GM21619 (cell line): ENCODE measurements around the gene SRL.
"Not testable (repeated sequence)": the region's sequence is repeated elsewhere in the genome, so short reads cannot be mapped to it uniquely, and the experiment has no call there.

Experiments
- ATAC-seq: cut with Tn5 transposase; IDR thresholded peaks from one replicate; pipeline ENCODE4 v1.9.1; 2021; ENCODE audit not compliant: unreplicated experiment

Gene SRL

DNA sequence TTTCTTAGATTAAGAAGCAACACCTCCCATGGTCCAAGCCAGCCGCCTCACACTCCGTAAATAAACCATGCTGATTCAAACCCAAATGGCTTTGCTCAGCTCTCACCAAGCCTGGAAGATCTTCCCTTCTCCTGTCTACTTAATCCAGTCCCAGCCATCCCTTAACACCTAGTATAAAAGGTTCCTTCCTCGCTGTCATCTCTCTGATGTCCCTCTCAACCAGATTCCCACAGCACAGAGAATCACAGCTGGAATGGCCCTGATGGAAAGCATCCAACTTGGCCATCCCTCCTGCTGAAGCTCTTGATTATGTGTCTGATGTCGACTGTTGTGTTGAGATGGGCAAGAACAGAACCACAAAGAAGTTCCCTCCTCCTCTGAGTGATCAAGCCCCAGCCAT, 75.1 kb downstream of the SRL start:
- ATAC-seq = no peak

DNA sequence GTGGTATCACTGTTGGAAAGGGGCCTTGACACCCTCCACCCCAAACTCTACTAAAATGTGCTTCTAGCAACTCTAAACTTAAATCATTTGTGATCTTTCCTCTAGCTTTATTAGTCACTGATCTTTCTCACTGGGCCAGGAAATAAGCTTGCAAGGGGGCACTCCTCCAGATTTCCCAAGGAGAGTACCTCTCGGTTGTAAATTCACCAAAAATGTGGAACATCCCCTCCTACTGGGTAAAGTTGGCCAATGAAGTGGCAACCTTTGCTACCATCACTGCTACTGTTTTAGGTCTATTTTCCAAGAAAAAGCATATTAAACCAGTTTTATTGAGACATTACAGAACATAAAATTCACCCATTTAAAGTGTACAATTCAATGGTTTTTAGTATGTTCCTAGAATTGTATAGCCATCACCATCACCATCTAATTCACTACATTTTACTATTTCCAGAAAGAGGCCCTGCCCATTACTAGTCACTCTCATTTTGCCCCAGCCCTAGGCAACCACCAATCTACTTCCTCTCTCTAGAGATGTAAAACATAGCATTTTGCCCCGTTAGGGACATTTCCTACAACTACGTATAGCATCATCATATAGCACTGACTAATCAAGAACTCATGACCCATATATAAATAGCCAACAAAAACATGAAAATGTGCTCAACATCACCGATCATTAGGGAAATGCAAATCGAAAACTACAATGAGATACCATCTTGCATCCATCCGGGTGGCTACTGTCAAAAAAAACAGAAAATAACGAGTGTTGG, 81.0 kb downstream of the SRL start:
- ATAC-seq = peak; percentile 61

DNA sequence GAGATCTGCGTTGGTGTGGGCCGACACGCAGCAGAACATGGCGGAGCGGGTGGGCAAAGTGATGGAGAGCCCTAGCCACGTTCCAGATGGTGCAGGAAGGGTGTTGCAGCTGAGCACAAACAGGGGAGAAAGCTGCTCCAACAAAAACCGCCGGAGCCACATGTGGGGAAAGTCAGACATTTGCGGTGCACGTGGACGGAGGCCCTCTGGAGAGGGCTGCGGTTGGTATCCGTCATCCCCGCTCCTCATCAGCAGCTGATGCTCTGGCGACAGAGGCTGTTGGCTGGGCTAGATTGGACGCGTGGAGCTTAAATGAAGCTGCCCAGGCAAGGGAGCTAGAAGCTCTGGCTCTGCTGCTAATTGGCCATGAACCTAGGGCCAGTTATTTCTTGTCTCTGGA, 82.2 kb downstream of the SRL start:
- no peak for ATAC-seq

DNA sequence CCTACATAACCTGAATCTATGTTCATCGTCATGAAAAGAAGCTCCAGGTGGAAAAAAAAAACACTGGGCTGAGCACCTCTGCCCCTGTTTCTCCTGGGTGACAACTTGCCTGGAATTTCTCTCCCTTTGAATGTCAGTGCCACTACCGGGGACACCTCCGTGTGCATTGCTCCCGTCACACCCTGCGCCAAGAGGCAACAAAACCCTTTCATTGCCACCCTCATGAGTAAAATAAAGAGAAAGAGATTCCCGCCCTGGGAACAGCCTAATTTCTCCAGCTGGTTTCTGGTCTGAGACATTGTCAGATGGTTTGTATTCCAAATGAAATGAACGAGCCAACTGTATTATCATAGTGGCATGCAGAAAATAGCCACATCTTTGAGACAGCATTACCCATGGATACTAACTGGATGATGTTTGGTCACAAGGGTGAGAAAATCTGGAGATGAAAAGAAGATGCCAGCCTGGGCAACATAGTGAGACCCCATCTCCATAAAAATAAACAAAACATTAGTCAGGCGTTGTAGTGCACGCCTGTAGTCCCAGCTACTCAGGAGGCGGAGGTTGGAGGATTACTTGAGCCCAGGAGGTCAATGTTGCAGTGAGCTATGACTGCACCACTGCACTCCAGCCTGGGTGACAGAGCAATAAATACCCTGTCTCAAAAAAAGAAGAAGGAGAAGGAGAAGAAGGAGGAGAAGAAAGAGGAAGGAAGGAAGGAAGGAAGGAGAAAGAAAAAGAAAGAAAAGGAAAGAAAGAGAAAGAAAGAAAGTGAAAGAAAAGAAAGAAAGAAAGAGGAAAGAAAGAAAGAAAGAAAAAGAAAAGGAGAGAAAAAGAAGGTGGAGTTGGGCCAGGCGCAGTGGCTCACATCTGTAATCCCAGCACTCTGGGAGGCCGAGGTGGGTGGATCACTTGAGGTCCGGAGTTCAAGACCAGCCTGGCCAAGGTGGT, 83.5 kb downstream of the SRL start:
- ATAC-seq = no peak

DNA sequence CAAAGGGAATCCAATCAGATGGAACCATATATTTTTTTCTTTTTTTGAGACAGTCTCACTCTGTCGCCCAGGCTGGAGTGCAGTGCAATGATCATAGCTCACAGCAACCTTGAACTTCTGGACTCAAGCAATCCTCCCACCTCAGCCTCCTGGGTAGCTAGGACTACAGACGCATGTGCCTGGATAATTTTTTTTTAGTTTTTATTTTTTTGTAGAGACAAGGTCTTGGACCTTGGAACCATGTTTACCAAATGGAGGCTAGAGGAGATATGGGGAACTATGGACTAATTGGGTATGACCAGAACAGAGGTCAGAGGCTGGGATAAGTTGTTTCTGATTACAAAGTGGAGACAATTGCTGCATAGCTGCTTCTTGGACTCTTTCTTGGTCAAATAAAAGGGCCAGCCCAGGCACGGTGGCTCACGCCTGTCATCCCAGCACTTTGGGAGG, 84.5 kb downstream of the SRL start:
- ATAC-seq = no peak

DNA sequence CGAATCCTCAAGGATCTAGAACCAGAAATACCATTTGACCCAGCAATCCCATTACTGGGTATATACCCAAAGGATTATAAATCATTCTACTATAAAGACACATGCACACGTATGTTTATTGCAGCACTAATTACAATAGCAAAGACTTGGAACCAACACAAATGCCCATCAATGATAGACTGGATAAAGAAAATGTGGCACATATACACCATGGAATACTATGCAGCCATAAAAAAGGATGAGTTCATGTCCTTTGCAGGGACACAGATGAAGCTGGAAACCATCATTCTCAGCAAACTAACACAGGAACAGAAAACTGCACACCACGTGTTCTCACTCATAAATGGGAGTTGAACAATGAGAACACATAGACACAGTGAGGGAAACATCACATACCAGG, 85.4 kb downstream of the SRL start:
- not testable (repeated sequence) for ATAC-seq

DNA sequence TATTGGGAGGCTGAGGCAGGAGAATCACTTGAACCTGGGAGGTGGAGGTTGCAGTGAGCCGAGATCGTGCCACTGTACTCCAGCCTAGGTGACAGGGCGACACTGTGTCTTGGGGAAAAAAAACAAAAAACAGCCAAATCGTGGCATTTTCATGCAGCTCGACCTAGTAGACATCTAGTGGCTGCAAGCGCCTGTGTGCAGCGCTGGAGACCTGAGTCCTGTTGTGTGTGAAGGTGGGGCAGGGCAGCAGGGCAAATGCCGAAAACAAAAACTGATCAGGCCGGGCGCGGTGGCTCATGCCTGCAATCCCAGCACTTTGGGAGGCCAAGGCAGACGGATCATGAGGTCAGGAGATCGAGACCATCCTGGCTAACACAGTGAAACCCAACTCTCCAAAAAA, 88.5 kb downstream of the SRL start:
- ATAC-seq = not testable (repeated sequence)

DNA sequence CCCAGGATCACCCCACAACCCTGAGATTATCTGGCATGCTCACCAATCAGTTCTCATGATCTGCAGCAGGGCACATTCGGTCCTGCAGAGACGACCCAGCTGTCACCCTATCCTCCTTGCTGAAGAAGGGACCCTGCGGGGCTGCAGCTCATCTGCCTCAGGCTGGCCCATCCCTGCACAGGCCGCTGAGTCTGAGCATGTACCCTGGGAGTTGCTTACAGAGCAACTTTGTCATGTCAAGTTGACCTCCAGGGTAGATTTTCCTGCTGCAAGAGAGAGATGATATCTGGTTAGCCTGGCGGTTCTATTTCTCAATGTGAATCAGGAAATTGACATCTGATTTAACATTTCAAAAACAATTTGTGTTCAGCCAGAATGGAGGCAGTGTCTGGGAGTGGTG, 89.6 kb downstream of the SRL start:
- no peak for ATAC-seq

DNA sequence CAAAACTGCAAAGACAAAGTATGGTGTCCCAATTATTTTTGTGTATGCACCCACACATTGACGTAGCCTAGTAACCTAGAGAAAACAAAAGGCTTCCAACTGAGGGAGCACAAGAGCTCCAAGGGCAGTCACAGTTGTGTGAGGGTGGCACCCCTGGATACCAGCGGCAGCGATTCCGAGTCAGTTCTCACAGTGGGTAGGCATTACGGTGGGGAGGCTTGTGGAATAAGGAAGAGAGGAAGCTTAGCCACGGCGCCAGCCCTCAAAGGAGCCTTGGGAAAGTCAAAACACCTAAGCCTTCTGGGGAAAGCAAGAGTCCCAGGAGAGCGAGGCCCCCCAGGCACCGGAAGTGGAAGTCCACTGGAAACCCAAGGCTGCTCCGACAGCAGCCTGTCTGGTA, 94.6 kb downstream of the SRL start:
- no peak for ATAC-seq

DNA sequence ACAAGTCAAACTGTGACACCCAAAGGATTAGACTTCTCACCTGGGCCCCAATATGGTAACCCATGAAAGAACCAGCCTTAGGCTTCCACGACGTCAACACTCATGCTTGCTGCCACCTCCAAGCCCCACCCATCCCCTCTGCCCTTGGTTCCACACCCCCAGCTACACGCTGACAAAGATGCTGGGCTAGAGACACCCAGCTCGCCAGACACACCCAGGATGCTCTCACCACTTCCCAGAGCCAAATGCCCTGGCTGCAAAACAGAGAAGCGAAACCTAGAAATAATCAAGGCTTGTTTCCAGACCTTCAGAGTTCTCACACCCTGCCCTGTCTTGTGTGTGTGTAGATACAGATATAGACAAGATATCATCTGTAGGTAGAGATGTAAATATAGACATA, 99.6 kb downstream of the SRL start:
- ATAC-seq = no peak

DNA sequence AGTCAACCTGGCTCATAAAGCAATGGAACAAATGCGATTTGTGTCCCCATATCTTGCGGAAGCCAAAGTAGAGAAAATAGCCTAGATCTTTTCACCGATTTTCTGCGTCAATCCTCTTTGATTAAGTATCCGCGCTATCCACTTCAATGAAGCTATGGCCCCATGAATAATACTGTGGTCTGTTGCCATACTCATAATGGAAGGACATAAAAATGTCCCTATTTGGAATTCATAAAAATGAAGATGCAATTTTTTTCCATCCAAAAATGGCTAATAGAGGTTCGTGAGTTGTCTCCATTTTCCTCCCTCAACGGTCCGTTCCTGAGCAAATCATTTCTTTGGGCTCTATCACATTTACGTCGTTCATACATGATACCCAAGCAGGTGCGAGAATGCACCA, 100.3 kb downstream of the SRL start:
- ATAC-seq = no peak

DNA sequence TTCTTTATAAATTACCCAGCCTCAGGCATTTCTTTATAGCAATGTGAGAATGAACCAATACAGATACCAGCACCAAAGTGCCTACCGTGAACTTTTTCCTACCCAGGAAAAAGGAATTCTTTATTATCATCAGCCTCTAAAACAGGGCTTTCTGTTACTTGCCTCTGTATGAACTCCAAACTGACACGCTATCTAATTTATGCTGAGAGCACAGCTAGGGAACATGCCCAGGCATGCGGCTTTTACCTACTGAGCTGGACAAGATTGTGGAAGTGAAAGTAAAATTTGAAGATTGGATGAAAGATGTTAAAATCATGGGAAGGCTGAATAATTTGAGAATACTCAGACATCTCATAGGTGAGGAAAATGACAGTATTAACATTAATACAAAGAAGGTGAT, 101.2 kb downstream of the SRL start:
- ATAC-seq = no peak

DNA sequence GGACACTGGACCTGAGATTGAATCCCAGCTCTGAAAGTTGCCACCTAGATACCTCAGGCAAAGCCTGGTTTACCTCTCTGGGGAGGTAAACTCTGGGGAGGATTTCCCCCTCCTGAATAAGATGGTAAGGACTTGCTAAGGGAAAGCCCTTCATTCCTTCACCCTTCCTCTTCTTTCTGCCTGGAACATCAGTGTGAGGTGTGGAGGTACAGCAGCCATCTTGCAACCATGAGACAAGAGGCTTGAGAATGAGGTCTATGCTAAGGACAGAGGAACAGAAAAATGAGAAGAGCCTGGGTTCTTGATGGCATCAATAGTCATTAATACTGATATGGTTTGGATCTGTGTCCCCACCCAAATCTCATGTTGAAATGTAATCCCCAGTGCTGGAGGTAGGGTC, 101.9 kb downstream of the SRL start:
- no peak for ATAC-seq
